ENCODE measurements around the gene LAS1L.
"Not testable (repeated sequence)": the region's sequence is repeated elsewhere in the genome, so short reads cannot be mapped to it uniquely, and the experiment has no call there.

LAS1L gene

GRCh38 chrX:65534450-65535292 is at the start of gene LAS1L:
Gene LAS1L (minus strand): TSS chrX:65534787. CDS start chrX:65534715, 72 bp downstream.
- peak; percentile 98 for FAIRE-seq

DNA sequence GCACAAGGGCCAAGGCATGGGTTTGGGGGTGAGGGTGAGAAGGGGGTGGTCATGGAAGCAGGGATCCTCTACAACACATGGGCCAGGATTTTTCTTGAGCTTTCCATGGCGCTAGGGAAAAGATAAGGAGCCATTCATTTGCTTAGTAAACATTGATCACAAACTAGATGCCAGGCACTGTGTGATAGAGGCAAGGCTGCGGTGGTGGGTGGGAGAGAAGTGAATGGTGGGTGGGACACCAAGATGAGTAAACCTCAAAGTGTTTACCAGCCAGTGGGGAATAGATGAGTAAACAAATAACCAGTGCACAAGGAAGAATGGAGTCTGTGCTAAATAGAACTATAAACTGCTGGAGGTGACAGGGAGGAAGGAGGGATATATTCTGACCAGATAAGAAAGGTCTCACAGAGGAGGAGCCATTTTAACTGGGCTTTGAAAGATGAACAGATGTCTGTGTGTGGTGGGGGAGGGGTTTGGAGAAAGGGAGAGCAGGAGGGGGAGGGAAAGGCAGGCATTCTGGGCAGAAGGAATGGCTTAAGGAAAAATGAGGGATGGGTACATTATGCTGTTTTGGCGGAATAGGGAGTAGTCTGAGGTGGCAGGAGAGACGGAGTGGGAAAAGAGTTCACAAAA is 48.0 kb upstream of the LAS1L start:
- FAIRE-seq, result no peak

- FAIRE-seq, result peak; percentile 58
Measured at GRCh38 chrX:65581661-65582339, 47.2 kb upstream of the LAS1L start.

GRCh38 chrX:65578346-65578745 is 43.8 kb upstream of the LAS1L start:
- FAIRE-seq, result no peak

- no peak for FAIRE-seq
Measured at GRCh38 chrX:65576160-65576559, 41.6 kb upstream of the LAS1L start.

DNA sequence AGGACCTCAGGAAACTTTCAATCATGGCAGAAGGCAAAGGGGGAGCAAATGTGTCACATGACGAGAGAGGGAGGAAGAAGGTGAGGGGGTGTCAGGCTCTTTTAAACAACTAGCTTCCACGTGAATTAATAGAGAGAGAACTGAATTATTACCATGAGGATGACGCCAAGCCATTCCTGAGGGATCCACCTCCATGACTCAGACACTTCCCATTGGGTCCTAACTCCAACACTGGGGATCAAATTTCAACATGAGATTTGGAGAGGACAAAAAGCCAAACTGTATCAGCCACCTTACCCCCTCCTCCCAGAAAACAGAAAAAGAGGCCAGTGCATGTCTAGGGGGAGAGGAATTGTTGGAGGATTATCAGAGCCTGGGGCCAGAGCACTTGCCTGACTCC is 40.4 kb upstream of the LAS1L start:
- FAIRE-seq, result no peak

DNA sequence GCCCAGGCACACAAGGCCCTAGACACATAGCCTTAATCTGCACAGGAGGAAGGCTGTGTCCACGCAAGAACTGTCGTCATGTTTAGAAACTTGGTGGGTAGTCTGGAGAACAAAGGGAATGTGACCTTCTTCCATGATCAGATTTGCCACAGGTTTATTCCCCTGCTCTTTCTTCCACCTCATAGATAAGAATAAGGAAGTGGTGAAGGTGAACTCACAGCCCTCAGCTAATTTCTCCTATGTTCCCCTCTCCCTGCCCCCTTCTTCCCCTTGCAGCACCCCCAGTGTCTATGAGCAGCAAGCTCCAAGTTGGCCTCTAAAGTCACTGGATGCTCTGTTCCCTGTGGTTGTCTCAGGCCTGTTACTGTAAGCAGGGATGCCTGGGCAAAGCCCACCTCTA is 39.8 kb upstream of the LAS1L start:
- FAIRE-seq, result no peak

DNA sequence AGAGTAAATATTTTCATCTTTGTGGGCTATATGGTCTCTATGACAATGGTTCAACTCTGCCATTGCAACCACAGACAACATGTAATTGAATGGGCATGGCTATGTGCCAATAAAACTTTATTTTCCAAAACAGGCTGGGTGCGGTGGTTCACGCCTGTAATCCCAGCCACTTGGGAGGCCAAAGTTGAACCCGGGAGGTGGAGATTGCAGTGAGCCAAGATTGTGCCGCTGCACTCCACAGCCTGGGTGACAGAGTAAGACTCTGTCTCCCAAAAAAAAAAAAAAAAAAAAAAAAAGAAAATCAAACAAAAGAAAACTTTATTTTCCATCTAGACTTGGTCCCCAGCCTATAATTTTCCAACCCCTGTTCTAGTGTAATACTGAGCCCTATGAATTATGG is 38.4 kb upstream of the LAS1L start:
- FAIRE-seq, result no peak

DNA sequence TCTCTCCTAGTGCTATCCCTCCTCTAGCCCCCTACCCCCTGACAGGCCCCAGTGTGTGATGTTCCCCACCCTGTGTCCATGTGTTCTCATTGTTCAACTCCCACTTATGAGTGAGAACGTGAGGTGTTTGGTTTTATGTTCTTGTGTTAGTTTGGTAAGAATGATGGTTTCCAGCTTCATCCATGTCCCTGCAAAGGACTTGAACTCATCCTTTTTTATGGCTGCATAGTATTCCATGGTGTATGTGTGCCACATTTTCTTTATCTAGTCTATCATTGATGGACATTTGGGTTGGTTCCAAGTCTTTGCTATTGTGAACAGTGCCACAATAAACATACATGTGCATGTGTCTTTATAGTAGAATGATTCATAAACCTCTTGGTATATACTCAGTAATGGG is 28.3 kb upstream of the LAS1L start:
- not testable (repeated sequence) for FAIRE-seq

DNA sequence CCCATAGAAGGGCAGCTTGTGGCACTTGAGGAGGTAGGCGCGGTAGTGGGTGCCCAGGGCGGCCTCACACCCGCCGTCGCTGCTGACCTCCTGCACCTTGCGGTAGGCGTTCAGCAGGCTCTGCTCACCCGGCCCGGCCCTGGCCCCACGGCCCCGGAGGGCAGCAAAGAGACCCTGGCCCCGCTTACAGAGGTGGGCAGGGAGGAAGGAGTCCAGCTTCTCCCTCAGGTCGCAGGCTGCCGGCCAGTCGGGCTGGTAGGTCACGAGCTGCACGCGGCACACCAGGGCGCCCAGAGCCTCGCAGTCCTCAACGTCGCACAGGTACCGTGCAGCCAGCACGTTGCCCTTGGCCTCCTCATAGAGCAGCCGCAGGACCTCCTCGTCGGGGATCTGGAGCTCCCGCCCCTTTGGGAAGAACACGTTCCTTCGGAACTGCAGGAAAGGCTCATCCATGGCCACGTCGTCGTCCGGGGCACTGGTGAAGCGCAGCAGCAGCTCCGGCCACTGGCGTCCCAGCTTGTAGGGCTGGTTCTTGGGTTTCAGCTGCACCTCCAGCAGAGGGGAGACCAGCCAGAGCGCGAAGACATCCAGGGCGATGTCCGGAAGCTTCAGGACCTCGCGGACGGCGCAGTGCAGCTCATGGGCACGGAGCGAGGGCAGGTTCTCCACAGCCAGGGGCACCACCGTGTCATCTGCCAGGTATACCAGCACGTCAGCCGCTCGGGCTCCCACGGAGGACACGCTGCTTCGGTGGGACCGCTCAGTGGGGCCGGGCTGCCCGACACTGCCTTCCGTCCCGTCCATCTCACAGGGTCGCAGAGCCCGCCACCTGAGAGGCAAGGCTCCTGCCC is 17.1 kb upstream of the LAS1L start:
- no peak for FAIRE-seq

DNA sequence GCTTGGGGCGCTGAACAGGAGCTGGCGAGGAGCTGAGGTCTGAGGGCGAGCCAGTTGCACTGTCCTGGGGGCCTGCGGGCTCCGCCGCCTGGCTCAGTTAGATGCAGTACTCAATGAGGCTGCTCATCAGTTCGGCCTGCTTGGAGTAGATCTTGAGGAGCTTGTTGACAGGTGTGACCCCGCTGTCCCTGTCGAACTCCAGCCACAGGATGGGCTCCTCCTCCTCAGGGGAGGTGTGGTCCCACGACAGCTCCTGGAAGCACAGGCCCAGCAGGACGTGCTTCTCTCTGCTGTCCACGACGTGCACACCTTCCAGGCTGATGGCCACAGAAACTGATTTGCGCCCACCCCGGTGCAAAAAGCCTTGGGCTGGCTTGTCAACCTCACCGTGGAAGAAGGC is 16.5 kb upstream of the LAS1L start:
- FAIRE-seq, result no peak

DNA sequence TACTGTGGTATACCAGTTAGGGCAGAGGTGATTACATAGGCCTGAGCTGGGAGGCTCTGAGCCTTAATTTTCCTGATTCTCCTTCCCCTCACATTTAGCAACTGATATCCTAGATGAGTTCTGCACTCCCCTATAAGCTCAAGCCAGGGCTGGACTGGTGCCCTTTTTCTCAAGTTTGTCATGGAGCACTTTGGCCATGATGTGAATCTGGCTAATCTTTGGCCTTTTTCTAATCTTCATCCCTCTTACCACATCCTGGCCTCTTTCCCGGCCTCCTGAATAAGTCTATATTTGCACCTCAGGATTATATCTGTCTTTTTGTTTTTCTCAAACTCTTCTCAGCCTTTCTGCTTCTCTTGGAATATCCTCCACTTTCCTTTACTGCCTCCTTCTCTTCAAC is 10.9 kb upstream of the LAS1L start:
- no peak for FAIRE-seq

GRCh38 chrX:65537229-65537628 is 2.6 kb upstream of the LAS1L start:
- FAIRE-seq, result no peak

DNA sequence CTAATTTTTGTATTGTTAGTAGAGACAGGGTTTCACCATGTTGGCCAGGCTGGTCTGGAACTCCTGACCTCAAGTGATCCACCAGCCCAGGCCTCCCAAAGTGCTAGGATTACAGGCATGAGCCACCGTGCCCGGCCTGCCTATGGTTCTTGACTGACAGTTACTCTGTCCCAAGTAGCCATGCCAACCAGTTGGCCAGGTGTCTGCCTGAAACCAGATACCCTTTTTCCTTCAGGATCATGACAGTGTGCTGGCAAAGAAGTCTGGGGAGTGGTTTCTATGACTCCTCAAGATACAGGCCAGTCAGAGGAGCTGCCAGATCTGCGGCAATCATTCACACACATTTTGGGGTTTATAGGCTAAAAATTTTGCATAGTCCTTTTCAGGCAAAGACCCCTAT is 1.7 kb upstream of the LAS1L start:
- no peak for FAIRE-seq

- no peak for FAIRE-seq
Measured at GRCh38 chrX:65532016-65532415, 2.6 kb downstream of the LAS1L start.

- peak; percentile 74 for FAIRE-seq
Measured at GRCh38 chrX:65528705-65529340, 5.8 kb downstream of the LAS1L start.

DNA sequence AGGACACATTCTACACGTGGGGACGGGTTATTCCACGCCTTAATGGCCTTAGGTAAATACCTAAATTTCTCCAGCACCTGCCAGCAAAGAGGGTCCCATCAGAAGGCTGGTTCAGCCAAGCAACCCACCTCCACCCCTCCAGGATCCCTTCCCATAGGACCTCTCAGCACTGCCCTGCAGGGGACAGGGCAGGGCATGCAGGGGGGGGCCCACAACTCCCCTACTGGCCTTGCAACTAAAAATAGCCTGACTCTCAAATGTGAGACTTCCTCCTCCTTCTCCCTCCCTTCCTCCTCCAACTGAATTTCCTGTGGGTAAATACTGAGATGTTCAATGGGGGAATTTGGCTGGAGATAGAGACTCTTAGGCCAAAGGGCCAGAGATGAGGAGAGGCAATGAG is 6.3 kb downstream of the LAS1L start:
- no peak for FAIRE-seq

- no peak for FAIRE-seq
Measured at GRCh38 chrX:65524139-65524538, 10.4 kb downstream of the LAS1L start.

- no peak for FAIRE-seq
Measured at GRCh38 chrX:65522739-65523372, 11.7 kb downstream of the LAS1L start.

- not testable (repeated sequence) for FAIRE-seq
Measured at GRCh38 chrX:65519530-65519929, 15.1 kb downstream of the LAS1L start.

- FAIRE-seq, result not testable (repeated sequence)
Measured at GRCh38 chrX:65518980-65519379, 15.6 kb downstream of the LAS1L start.

DNA sequence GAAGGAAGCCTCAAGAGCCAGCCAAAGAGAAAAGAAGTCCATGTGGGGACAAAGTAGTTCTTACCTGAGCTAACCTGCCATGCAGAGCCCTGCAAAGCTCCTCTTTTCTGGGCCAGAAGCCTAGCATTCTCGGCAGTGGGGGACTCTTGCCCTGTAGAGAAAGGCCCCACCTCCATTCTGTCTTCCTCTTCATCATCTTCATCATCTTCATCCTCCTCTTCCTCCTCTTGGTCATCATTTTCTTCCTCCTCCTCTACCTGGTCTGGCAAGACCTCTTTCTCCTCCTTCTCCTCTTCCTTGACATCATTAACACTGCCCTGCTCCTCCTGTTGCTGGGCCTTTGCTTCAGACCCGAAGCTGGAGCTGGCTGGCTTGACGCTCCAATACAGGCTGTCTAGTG is 16.7 kb downstream of the LAS1L start:
- FAIRE-seq, result no peak

Measured in G401.6 (cell line).